SU-DHL-6 (cell line): Measurements from ENCODE around the gene DUOXA1.

ENCODE experiments used
- EZH2phosphoT487 ChIP-seq: fragments of 200-600 bp; sonication (generic), shearing (Covaris generic); conservative IDR thresholded peaks from 2 replicates; pipeline ENCODE4 v1.6.1; 2018; ENCODE audit warnings: mild to moderate bottlenecking, antibody characterized with exemption, low read length, moderate library complexity, mixed read lengths
- TF ChIP-seq, protein P1 (sequence below): fragments of 200-600 bp; sonication (generic); IDR thresholded peaks from one replicate; pipeline ENCODE4 v1.5.1; 2017; ENCODE audit warnings: antibody characterized with exemption, mild to moderate bottlenecking, low read length, moderate library complexity; ENCODE audit not compliant: insufficient read depth, poor library complexity, severe bottlenecking

DNA sequence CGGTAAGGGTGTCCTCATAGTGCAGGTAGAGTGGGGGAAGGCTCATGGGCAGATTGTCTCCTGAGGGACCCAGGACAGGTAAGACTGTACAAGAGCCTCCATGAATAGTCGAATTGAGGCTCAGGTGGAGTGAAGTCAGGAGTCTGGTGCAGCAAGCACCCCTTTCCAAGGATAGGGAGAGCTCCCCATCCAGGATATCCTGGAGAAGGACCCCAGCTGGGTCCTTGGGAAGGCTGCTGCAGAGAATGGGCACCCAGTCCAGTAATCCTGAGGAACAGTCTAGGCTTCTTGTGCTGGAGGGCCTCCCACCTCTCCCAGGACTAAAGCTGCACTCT is 15.0 kb downstream of the DUOXA1 start:
- TF ChIP-seq, protein P1, sequence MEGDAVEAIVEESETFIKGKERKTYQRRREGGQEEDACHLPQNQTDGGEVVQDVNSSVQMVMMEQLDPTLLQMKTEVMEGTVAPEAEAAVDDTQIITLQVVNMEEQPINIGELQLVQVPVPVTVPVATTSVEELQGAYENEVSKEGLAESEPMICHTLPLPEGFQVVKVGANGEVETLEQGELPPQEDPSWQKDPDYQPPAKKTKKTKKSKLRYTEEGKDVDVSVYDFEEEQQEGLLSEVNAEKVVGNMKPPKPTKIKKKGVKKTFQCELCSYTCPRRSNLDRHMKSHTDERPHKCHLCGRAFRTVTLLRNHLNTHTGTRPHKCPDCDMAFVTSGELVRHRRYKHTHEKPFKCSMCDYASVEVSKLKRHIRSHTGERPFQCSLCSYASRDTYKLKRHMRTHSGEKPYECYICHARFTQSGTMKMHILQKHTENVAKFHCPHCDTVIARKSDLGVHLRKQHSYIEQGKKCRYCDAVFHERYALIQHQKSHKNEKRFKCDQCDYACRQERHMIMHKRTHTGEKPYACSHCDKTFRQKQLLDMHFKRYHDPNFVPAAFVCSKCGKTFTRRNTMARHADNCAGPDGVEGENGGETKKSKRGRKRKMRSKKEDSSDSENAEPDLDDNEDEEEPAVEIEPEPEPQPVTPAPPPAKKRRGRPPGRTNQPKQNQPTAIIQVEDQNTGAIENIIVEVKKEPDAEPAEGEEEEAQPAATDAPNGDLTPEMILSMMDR: no peak
- no peak for TF ChIP-seq EZH2phosphoT487
